HepG2 (cell line): ENCODE measurements around the gene CNGA1. TPM values are rescaled to one million over a fixed set of nuclear protein-coding genes. Genes with fewer than 3 reads are reported as not detected.

Source experiments
- AGO2 ChIP-seq: fragments of 200-400 bp; formaldehyde crosslinking; optimal IDR thresholded peaks from 2 replicates; pipeline ENCODE3; 2017; ENCODE audit warnings: mild to moderate bottlenecking, low read depth, low read length, moderate library complexity
- ARID3A ChIP-seq: IDR thresholded peaks from 2 replicates; pipeline ENCODE4 v1.6.1; 2012; ENCODE audit warnings: low read depth, low read length, improper control_type of control experiment
- CBX5 ChIP-seq: sonication (generic); formaldehyde crosslinking; IDR thresholded peaks from 2 replicates; pipeline ENCODE4 v1.4.0; 2020; ENCODE audit warnings: missing genetic modification reagents, borderline replicate concordance
- EED ChIP-seq: sonication (generic); formaldehyde crosslinking; IDR thresholded peaks from 2 replicates; pipeline ENCODE4 v1.5.0; 2020; ENCODE audit warnings: mild to moderate bottlenecking, missing genetic modification reagents
- EP300 ChIP-seq, 3 experiments: sonication (generic) in 1 of 3; formaldehyde crosslinking in 1 of 3; IDR thresholded peaks; 2 replicates each; pipeline versions ENCODE4 v1.5.1 to v1.6.1; 2011 to 2020; ENCODE audit warnings: low read depth in 2 of 3, low read length in 2 of 3, borderline replicate concordance in 1 of 3, improper control_type of control experiment in 1 of 3, mild to moderate bottlenecking in 1 of 3, missing genetic modification reagents in 1 of 3, moderate library complexity in 1 of 3
- FLYWCH1 ChIP-seq: sonication (generic); formaldehyde crosslinking; IDR thresholded peaks from 2 replicates; pipeline ENCODE4 v1.8.1; 2023; ENCODE audit warnings: mild to moderate bottlenecking, missing genetic modification reagents
- HNF4G ChIP-seq, 2 experiments: sonication (generic) in 1 of 2; formaldehyde crosslinking in 1 of 2; IDR thresholded peaks; 2 replicates each; pipeline versions ENCODE4 v1.4.0 to v1.6.1; 2011 to 2020; ENCODE audit warnings: borderline replicate concordance in 2 of 2, low read depth in 2 of 2, mild to moderate bottlenecking in 2 of 2, low read length in 1 of 2, missing genetic modification reagents in 1 of 2, moderate library complexity in 1 of 2
- NR2F2 ChIP-seq: IDR thresholded peaks from 2 replicates; pipeline ENCODE4 v1.6.1; 2012; ENCODE audit warnings: low read depth, inconsistent platforms, borderline replicate concordance
- PHF20 ChIP-seq: sonication (generic); formaldehyde crosslinking; IDR thresholded peaks from 2 replicates; pipeline ENCODE4 v1.5.0; 2020; ENCODE audit warnings: mild to moderate bottlenecking, missing genetic modification reagents
- SP2 ChIP-seq: sonication (generic); formaldehyde crosslinking; IDR thresholded peaks from 2 replicates; pipeline ENCODE4 v1.5.1; 2020; ENCODE audit warnings: mild to moderate bottlenecking, missing genetic modification reagents
- TEAD3 ChIP-seq: optimal IDR thresholded peaks from 2 replicates; pipeline ENCODE3; 2016; ENCODE audit warnings: borderline replicate concordance
- WIZ ChIP-seq: sonication (generic); formaldehyde crosslinking; IDR thresholded peaks from 2 replicates; pipeline ENCODE4 v1.5.1; 2020; ENCODE audit warnings: mild to moderate bottlenecking, missing genetic modification reagents
- ZNF224 ChIP-seq: sonication (generic); formaldehyde crosslinking; IDR thresholded peaks from 2 replicates; pipeline ENCODE4 v1.5.0; 2020; ENCODE audit warnings: mild to moderate bottlenecking, missing genetic modification reagents
- ZNF34 ChIP-seq: sonication (generic); formaldehyde crosslinking; IDR thresholded peaks from 2 replicates; pipeline ENCODE4 v1.4.0; 2020; ENCODE audit warnings: mild to moderate bottlenecking, missing genetic modification reagents, borderline replicate concordance
- ZNF468 ChIP-seq: sonication (generic); formaldehyde crosslinking; IDR thresholded peaks from 2 replicates; pipeline ENCODE4 v1.8.0; 2022; ENCODE audit warnings: mild to moderate bottlenecking, moderate library complexity, missing genetic modification reagents
- ZNF749 ChIP-seq: sonication (generic); formaldehyde crosslinking; IDR thresholded peaks from 2 replicates; pipeline ENCODE4 v1.8.0; 2022; ENCODE audit warnings: mild to moderate bottlenecking, missing genetic modification reagents, moderate library complexity, borderline replicate concordance
- ZNF75D ChIP-seq: sonication (generic); formaldehyde crosslinking; IDR thresholded peaks from 2 replicates; pipeline ENCODE4 v1.8.1; 2023; ENCODE audit warnings: missing genetic modification reagents, mild to moderate bottlenecking, borderline replicate concordance
- polyA plus RNA-seq, 8 experiments: library from polyadenylated mRNA; depleted of rRNA in 3 of 8; stranded (reverse) in 7 of 8; unstranded in 1 of 8; fragments of >200 nt; fragmentation: Illumina TruSeq in 4 of 8; extraction: Trizol in 4 of 8; gene quantifications; 2 replicates each; pipeline versions ENCODE4 v1.2.1 to v1.2.3, GENCODE V29; 2011 to 2016; ENCODE audit warnings: low read depth in 4 of 8, missing spikeins in 1 of 8, mixed read lengths in 1 of 8; ENCODE audit not compliant: insufficient read depth in 1 of 8
- total RNA-seq, 5 experiments: library from RNA; depleted of rRNA; stranded (reverse); fragments of >200 nt; fragmentation: Illumina TruSeq; extraction: Trizol; gene quantifications; 2 replicates each; pipeline ENCODE4 v1.2.3, GENCODE V29; 2016; ENCODE audit warnings: low read depth in 1 of 5
- TF ChIP-seq, protein P1 (sequence below): sonication (generic); formaldehyde crosslinking; IDR thresholded peaks from 2 replicates; pipeline ENCODE4 v1.5.0; 2020; ENCODE audit warnings: mild to moderate bottlenecking, missing genetic modification reagents, borderline replicate concordance

Gene CNGA1
- total and polyA plus RNA-seq, 2 of the 13 experiments (the other 11 are each of a cell fraction or from before 2014, with no cell fraction given): 0.22 to 0.40 TPM

DNA sequence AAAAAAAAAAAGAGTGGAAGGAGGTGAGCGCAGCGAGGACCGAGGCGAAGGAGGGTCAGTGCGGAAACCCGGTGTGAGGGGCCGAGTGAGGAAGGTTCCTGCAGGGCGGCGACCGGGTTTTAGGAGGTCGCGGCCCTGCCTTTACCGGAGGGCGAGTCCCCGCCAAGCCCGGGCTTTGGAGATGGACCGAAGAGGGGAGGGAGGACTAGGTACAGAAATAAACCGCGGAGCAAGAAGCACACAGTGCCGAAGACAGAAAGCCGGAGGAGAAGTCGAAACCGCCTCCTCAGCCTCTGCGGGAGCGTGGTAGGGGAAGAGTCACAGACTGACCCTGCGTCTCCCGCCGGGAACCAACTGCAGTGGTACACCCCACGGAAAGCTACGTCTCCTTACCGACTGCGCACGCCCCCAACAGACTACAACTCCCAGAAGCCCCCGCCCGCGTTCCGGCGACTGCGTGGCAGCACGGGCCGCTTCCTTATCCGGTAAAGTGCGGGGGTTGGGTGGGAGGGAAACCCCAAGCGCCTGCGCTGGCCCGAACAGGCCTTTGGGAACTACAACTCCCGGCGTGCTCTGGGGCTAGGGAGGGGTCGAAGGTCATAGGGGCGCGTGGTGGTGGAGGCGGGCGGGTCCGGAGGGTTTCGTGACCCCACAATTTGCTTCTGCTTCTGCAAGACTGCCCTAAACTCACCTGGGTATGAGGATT is 102.1 kb downstream of the CNGA1 start, which contains the start of gene NFXL1 (continued):
- TF ChIP-seq ZNF749 (peak; percentile 64; the same call in 1 of the 2 replicates), EP300 (IDR thresholded peaks at IDR 0.05; ENCODE audit: low read depth in 2 of 2, low read length in 2 of 2) (0 out of 4 replicates have a peak, but pooled peaks of 1 of the 2 experiments have one; percentile 23), EP300 (CRISPR knock-in tag; IDR thresholded peaks at IDR 0.05; ENCODE audit: borderline replicate concordance) (no peak), SP2 (CRISPR knock-in tag) (0 out of 2 replicates have a peak, but pooled peaks have one; percentile 18), CBX5 (CRISPR knock-in tag) (no peak), HNF4G (IDR thresholded peaks at IDR 0.05; ENCODE audit: borderline replicate concordance, low read depth, low read length) (0 out of 2 replicates have a peak, but pooled peaks have one; percentile 16), HNF4G (CRISPR knock-in tag; IDR thresholded peaks at IDR 0.05; ENCODE audit: borderline replicate concordance, low read depth) (no peak), AGO2 (peak; percentile 68), ZNF224 (CRISPR knock-in tag) (no peak), FLYWCH1 (CRISPR knock-in tag) (no peak), NR2F2 (no peak), EED (CRISPR knock-in tag) (no peak), WIZ (0 out of 2 replicates have a peak, but pooled peaks have one; percentile 45), ARID3A (no peak), ZNF468 (CRISPR knock-in tag) (no peak), TEAD3 (CRISPR knock-in tag) (peak; percentile 78), ZNF75D (CRISPR knock-in tag) (no peak), PHF20 (CRISPR knock-in tag) (0 out of 2 replicates have a peak, but pooled peaks have one; percentile 36), ZNF34 (0 out of 2 replicates have a peak, but pooled peaks have one; percentile 38)
- TF ChIP-seq, protein P1, sequence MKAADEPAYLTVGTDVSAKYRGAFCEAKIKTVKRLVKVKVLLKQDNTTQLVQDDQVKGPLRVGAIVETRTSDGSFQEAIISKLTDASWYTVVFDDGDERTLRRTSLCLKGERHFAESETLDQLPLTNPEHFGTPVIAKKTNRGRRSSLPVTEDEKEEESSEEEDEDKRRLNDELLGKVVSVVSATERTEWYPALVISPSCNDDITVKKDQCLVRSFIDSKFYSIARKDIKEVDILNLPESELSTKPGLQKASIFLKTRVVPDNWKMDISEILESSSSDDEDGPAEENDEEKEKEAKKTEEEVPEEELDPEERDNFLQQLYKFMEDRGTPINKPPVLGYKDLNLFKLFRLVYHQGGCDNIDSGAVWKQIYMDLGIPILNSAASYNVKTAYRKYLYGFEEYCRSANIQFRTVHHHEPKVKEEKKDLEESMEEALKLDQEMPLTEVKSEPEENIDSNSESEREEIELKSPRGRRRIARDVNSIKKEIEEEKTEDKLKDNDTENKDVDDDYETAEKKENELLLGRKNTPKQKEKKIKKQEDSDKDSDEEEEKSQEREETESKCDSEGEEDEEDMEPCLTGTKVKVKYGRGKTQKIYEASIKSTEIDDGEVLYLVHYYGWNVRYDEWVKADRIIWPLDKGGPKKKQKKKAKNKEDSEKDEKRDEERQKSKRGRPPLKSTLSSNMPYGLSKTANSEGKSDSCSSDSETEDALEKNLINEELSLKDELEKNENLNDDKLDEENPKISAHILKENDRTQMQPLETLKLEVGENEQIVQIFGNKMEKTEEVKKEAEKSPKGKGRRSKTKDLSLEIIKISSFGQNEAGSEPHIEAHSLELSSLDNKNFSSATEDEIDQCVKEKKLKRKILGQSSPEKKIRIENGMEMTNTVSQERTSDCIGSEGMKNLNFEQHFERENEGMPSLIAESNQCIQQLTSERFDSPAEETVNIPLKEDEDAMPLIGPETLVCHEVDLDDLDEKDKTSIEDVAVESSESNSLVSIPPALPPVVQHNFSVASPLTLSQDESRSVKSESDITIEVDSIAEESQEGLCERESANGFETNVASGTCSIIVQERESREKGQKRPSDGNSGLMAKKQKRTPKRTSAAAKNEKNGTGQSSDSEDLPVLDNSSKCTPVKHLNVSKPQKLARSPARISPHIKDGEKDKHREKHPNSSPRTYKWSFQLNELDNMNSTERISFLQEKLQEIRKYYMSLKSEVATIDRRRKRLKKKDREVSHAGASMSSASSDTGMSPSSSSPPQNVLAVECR (CRISPR knock-in tag): peak; percentile 82; the same call in 1 of the 2 replicates
